Keratinocyte (primary cell): ENCODE results near the gene KRT31. TPM values are rescaled to one million over a fixed set of nuclear protein-coding genes. Genes with fewer than 3 reads are reported as not detected.

Experiments
- DNase-seq: peaks from one replicate; pipeline ENCODE4 v3.0.0-alpha.2; 2011; ENCODE audit warnings: low read depth, missing footprints, low spot score
- FAIRE-seq: peaks from 2 replicates; lab custom pipeline; 2011; peaks lifted over from hg19 to GRCh38; lab: Jason Lieb, UNC
- H2AFZ ChIP-seq: 2 replicates; pipeline ENCODE4 v1.6.0; 2012; ENCODE audit warnings: low read length, control low read depth, inconsistent platforms; ENCODE audit not compliant: control insufficient read depth
- H3K27ac ChIP-seq: 2 replicates; pipeline ENCODE4 v1.5.1; 2011; ENCODE audit warnings: low read length; ENCODE audit not compliant: control insufficient read depth, insufficient read depth
- H3K27me3 ChIP-seq: 3 replicates; pipeline ENCODE4 v1.6.0; 2011; ENCODE audit warnings: low read length; ENCODE audit not compliant: control insufficient read depth, insufficient read depth; ENCODE audit errors: extremely low read depth
- H3K36me3 ChIP-seq, 2 experiments: 2 replicates in 1 of 2; 3 replicates in 1 of 2; pipeline ENCODE4 v1.5.1; 2011; ENCODE audit warnings: low read length in 2 of 2, mild to moderate bottlenecking in 1 of 2; ENCODE audit not compliant: control insufficient read depth in 2 of 2, insufficient read depth in 2 of 2; ENCODE audit errors: extremely low read depth in 1 of 2
- H3K4me1 ChIP-seq: 3 replicates; pipeline ENCODE4 v1.5.1; 2011; ENCODE audit warnings: low read length; ENCODE audit not compliant: control insufficient read depth, insufficient read depth; ENCODE audit errors: extremely low read depth
- H3K4me2 ChIP-seq: 3 replicates; pipeline ENCODE4 v1.6.0; 2011; ENCODE audit warnings: low read depth, low read length; ENCODE audit not compliant: control insufficient read depth, insufficient read depth; ENCODE audit errors: extremely low read depth
- H3K4me3 ChIP-seq, 3 experiments: fragments of 200-600 bp in 1 of 3; sonication (generic) in 1 of 3; 2 replicates in 2 of 3; 3 replicates in 1 of 3; pipeline ENCODE4 v1.5.1; 2011 to 2016; ENCODE audit warnings: low read length in 3 of 3, mild to moderate bottlenecking in 3 of 3, control low read depth in 2 of 3, inconsistent platforms in 1 of 3, low read depth in 1 of 3, mixed read lengths in 1 of 3, mixed run types in 1 of 3, moderate library complexity in 1 of 3; ENCODE audit not compliant: control insufficient read depth in 2 of 3, insufficient read depth in 2 of 3; ENCODE audit errors: extremely low read depth in 1 of 3
- H3K79me2 ChIP-seq: 2 replicates; pipeline ENCODE4 v1.6.0; 2012; ENCODE audit warnings: low read length; ENCODE audit not compliant: control insufficient read depth, insufficient read depth
- H3K9ac ChIP-seq: 3 replicates; pipeline ENCODE4 v1.6.0; 2011; ENCODE audit warnings: low read length; ENCODE audit not compliant: control insufficient read depth, insufficient read depth; ENCODE audit errors: extremely low read depth
- H3K9me1 ChIP-seq: 3 replicates; pipeline ENCODE4 v1.6.0; 2011; ENCODE audit warnings: low read length; ENCODE audit not compliant: control insufficient read depth, insufficient read depth; ENCODE audit errors: extremely low read depth
- H3K9me3 ChIP-seq: 2 replicates; pipeline ENCODE4 v1.5.1; 2012; ENCODE audit warnings: low read depth, low read length; ENCODE audit not compliant: control insufficient read depth
- H4K20me1 ChIP-seq: 3 replicates; pipeline ENCODE4 v1.6.0; 2011; ENCODE audit warnings: low read length; ENCODE audit not compliant: control insufficient read depth, insufficient read depth; ENCODE audit errors: extremely low read depth
- CTCF ChIP-seq, 3 experiments: IDR thresholded peaks in 1 of 3; conservative IDR thresholded peaks in 1 of 3; optimal IDR thresholded peaks in 1 of 3; 2 replicates in 2 of 3; 3 replicates in 1 of 3; pipeline versions ENCODE3 to v1.5.1; 2011; ENCODE audit warnings: low read length in 3 of 3, mild to moderate bottlenecking in 3 of 3, moderate library complexity in 2 of 3, control low read depth in 1 of 3, inconsistent platforms in 1 of 3; ENCODE audit not compliant: insufficient read depth in 2 of 3; ENCODE audit errors: extremely low read depth in 1 of 3
- EZH2 ChIP-seq: IDR thresholded peaks from one replicate; pipeline ENCODE4 v1.6.1; 2012; ENCODE audit warnings: inconsistent platforms, mild to moderate bottlenecking, low read length, moderate library complexity
- dilution Hi-C: fragments of 300-500 bp; cut with MboI; formaldehyde crosslinking; loops from one replicate; pipeline ENCODE4 v1.7.0; 2020; ENCODE audit warnings: low sequenced_read_pairs; ENCODE audit not compliant: extremely low pct_ligation_motif_present
- polyA plus RNA-seq, 5 experiments: library from polyadenylated mRNA; depleted of rRNA in 3 of 5; stranded (reverse) in 3 of 5; stranded (forward) in 1 of 5; unstranded in 1 of 5; fragments of >200 nt; gene quantifications; 1 replicate in 1 of 5; 2 replicates in 3 of 5; 3 replicates in 1 of 5; pipeline versions ENCODE4 v1.2.1 to v1.2.3, GENCODE V29; 2011 to 2012; ENCODE audit warnings: missing spikeins in 2 of 5, low read depth in 1 of 5, low replicate concordance in 1 of 5

The KRT31 gene
- polyA plus RNA-seq, 1 donor (not counting 4 experiments of a cell fraction or from before 2014, with no cell fraction given): 24.9 TPM

GRCh38 chr17:41391535-41391934, 5.9 kb downstream of the KRT31 start:
- FAIRE-seq: peak; percentile 75
- no peaks in the 10 kb centered on the region for H3K27me3 ChIP-seq
- no peaks in the 10 kb centered on the region for H3K9me3 ChIP-seq
- H3K4me3 ChIP-seq: no peak overlapping the region
- H3K4me2 ChIP-seq: no peak overlapping the region
- dilution Hi-C loops: no loop called here
- no peaks in the 10 kb centered on the region for H4K20me1 ChIP-seq
- TF ChIP-seq EZH2 (no peak), CTCF (optimal IDR thresholded peaks at IDR 0.05 in 1 of 3, IDR thresholded peaks at IDR 0.05 in 1 of 3, conservative IDR thresholded peaks at IDR 0.05 in 1 of 3; ENCODE audit: extremely low read depth in 1 of 3, insufficient read depth in 2 of 3, low read length in 3 of 3) (no peak)
- H3K79me2 ChIP-seq: peaks cover 4% of the 10 kb centered on the region
- no peak overlapping the region for H3K9ac ChIP-seq
- peaks cover 51% of the 10 kb centered on the region for H3K4me1 ChIP-seq
- H2AFZ ChIP-seq: no peak overlapping the region
- H3K36me3 ChIP-seq: peaks cover 0 to 1% of the 10 kb centered on the region in 2 experiments
- peak overlapping the region; percentile 27 for H3K27ac ChIP-seq
- H3K9me1 ChIP-seq: no peaks in the 10 kb centered on the region
- DNase-seq: no peak

GRCh38 chr17:41390411-41390938, 6.9 kb downstream of the KRT31 start:
- Histone ChIP-seq H3K4me1 (peaks cover 40% of the 10 kb centered on the region), H3K9me1 (no peaks in the 10 kb centered on the region), H3K4me3 (no peak overlapping the region), H3K9me3 (no peaks in the 10 kb centered on the region), H4K20me1 (no peaks in the 10 kb centered on the region), H2AFZ (no peak overlapping the region), H3K9ac (no peak overlapping the region), H3K36me3 (peaks cover 0 to 1% of the 10 kb centered on the region in 2 experiments), H3K4me2 (no peak overlapping the region), H3K27me3 (no peaks in the 10 kb centered on the region), H3K27ac (no peak overlapping the region), H3K79me2 (no peaks in the 10 kb centered on the region)
- no peak for FAIRE-seq
- DNase-seq: no peak
- dilution Hi-C loops: no loop called here
- no peak for TF ChIP-seq CTCF (optimal IDR thresholded peaks at IDR 0.05 in 1 of 3, IDR thresholded peaks at IDR 0.05 in 1 of 3, conservative IDR thresholded peaks at IDR 0.05 in 1 of 3; ENCODE audit: extremely low read depth in 1 of 3, insufficient read depth in 2 of 3, low read length in 3 of 3)
- TF ChIP-seq EZH2: no peak
